GM23248 (cell line): ENCODE measurements around the gene ANAPC15.

Source experiments
- EZH2 ChIP-seq: fragments of 200-600 bp; sonication (generic); IDR thresholded peaks from 2 replicates; pipeline ENCODE4 v1.6.1; 2018; ENCODE audit warnings: antibody characterized with exemption, mild to moderate bottlenecking; ENCODE audit not compliant: insufficient read depth, poor library complexity, severe bottlenecking
- EZH2phosphoT487 ChIP-seq: fragments of 200-600 bp; sonication (generic); IDR thresholded peaks from 2 replicates; pipeline ENCODE4 v1.6.1; 2018; ENCODE audit warnings: antibody characterized with exemption, moderate library complexity, mild to moderate bottlenecking, low read depth; ENCODE audit not compliant: insufficient read depth

GRCh38 chr11:72157131-72157530 is 44.6 kb upstream of the ANAPC15 start:
- no peak for TF ChIP-seq EZH2
- no peak for TF ChIP-seq EZH2phosphoT487
